ENCODE measurements around the gene CTSD. TPM values are rescaled to one million over a fixed set of nuclear protein-coding genes. Genes with fewer than 3 reads are reported as not detected.

Gene CTSD
- total and polyA plus RNA-seq, 2 experiments from 2014 or later, result 67.1 to 251 TPM

- H3K4me2 ChIP-seq, result no peak overlapping the region
- H3K9me2 ChIP-seq (ENCODE audit: insufficient read depth), result peaks cover 6% of the 10 kb centered on the region; the same call in 1 of the 2 replicates
- no peak overlapping the region for H3K27ac ChIP-seq (ENCODE audit: low read depth)
- DNase-seq (ENCODE audit: low spot score), result no peak
- H4K20me1 ChIP-seq (replicated peaks; ENCODE audit: insufficient read depth), result no peaks in the 10 kb centered on the region
- Mint-ChIP-seq H3K27me3 (ENCODE audit: insufficient read depth, low read depth, poor library complexity) (peaks cover 17% of the 10 kb centered on the region), H3K27ac (no peak overlapping the region), H3K4me1 (no peaks in the 10 kb centered on the region; the same call in 2 of the 3 replicates), H3K9me3 (peaks cover 5% of the 10 kb centered on the region; the same call in 2 of the 3 replicates), H3K36me3 (ENCODE audit: low read depth) (no peaks in the 10 kb centered on the region), H3K4me3 (no peak overlapping the region)
- H3F3A ChIP-seq (replicated peaks; ENCODE audit: low read depth), result no peaks in the 10 kb centered on the region
- no peaks in the 10 kb centered on the region for H3K4me1 ChIP-seq (ENCODE audit: insufficient read depth)
- H3K4me3 ChIP-seq, result no peak overlapping the region
- H2AFZ ChIP-seq, result no peak overlapping the region
- no peak for ATAC-seq
- no peaks in the 10 kb centered on the region; the same call in 1 of the 2 replicates for H3K27me3 ChIP-seq (ENCODE audit: insufficient read depth)
- TF ChIP-seq EZH2 (IDR thresholded peaks at IDR 0.05; ENCODE audit: low read depth, unreplicated experiment) (no peak), CREB1 (CRISPR knock-in tag; IDR thresholded peaks at IDR 0.05; ENCODE audit: low read depth) (no peak), STAT1 (IDR thresholded peaks at IDR 0.05; ENCODE audit: unreplicated experiment) (no peak), ZNF331 (CRISPR knock-in tag; IDR thresholded peaks at IDR 0.05; ENCODE audit: low read depth) (no peak)
- TF ChIP-seq, protein P1, sequence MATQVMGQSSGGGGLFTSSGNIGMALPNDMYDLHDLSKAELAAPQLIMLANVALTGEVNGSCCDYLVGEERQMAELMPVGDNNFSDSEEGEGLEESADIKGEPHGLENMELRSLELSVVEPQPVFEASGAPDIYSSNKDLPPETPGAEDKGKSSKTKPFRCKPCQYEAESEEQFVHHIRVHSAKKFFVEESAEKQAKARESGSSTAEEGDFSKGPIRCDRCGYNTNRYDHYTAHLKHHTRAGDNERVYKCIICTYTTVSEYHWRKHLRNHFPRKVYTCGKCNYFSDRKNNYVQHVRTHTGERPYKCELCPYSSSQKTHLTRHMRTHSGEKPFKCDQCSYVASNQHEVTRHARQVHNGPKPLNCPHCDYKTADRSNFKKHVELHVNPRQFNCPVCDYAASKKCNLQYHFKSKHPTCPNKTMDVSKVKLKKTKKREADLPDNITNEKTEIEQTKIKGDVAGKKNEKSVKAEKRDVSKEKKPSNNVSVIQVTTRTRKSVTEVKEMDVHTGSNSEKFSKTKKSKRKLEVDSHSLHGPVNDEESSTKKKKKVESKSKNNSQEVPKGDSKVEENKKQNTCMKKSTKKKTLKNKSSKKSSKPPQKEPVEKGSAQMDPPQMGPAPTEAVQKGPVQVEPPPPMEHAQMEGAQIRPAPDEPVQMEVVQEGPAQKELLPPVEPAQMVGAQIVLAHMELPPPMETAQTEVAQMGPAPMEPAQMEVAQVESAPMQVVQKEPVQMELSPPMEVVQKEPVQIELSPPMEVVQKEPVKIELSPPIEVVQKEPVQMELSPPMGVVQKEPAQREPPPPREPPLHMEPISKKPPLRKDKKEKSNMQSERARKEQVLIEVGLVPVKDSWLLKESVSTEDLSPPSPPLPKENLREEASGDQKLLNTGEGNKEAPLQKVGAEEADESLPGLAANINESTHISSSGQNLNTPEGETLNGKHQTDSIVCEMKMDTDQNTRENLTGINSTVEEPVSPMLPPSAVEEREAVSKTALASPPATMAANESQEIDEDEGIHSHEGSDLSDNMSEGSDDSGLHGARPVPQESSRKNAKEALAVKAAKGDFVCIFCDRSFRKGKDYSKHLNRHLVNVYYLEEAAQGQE (IDR thresholded peaks at IDR 0.05; ENCODE audit: unreplicated experiment), result no peak
- TF ChIP-seq, protein P2, sequence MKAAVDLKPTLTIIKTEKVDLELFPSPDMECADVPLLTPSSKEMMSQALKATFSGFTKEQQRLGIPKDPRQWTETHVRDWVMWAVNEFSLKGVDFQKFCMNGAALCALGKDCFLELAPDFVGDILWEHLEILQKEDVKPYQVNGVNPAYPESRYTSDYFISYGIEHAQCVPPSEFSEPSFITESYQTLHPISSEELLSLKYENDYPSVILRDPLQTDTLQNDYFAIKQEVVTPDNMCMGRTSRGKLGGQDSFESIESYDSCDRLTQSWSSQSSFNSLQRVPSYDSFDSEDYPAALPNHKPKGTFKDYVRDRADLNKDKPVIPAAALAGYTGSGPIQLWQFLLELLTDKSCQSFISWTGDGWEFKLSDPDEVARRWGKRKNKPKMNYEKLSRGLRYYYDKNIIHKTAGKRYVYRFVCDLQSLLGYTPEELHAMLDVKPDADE (IDR thresholded peaks at IDR 0.05), result no peak
- H3K79me2 ChIP-seq (replicated peaks; ENCODE audit: insufficient read depth), result no peaks in the 10 kb centered on the region
- no peaks in the 10 kb centered on the region for H3K36me3 ChIP-seq (ENCODE audit: insufficient read depth)
These were observed 24.2 kb downstream of the CTSD start for GRCh38 chr11:1739576-1739975.

- Mint-ChIP-seq H3K27me3 (ENCODE audit: insufficient read depth, low read depth, poor library complexity) (peaks cover 19% of the 10 kb centered on the region), H3K4me1 (no peaks in the 10 kb centered on the region; the same call in 2 of the 3 replicates), H3K9me3 (peaks cover 5% of the 10 kb centered on the region; the same call in 2 of the 3 replicates), H3K4me3 (no peak overlapping the region), H3K27ac (no peak overlapping the region), H3K36me3 (ENCODE audit: low read depth) (no peaks in the 10 kb centered on the region)
- Histone ChIP-seq H3F3A (replicated peaks; ENCODE audit: low read depth) (no peaks in the 10 kb centered on the region), H3K79me2 (replicated peaks; ENCODE audit: insufficient read depth) (no peaks in the 10 kb centered on the region), H3K27me3 (ENCODE audit: insufficient read depth) (no peaks in the 10 kb centered on the region; the same call in 1 of the 2 replicates), H2AFZ (no peak overlapping the region), H3K27ac (ENCODE audit: low read depth) (no peak overlapping the region), H3K9me2 (ENCODE audit: insufficient read depth) (peaks cover 6% of the 10 kb centered on the region; the same call in 1 of the 2 replicates), H4K20me1 (replicated peaks; ENCODE audit: insufficient read depth) (no peaks in the 10 kb centered on the region), H3K36me3 (ENCODE audit: insufficient read depth) (no peaks in the 10 kb centered on the region), H3K4me1 (ENCODE audit: insufficient read depth) (no peaks in the 10 kb centered on the region), H3K4me2 (no peak overlapping the region), H3K4me3 (no peak overlapping the region)
- DNase-seq (ENCODE audit: low spot score), result no peak
- ATAC-seq, result no peak
- TF ChIP-seq ZNF331 (CRISPR knock-in tag; IDR thresholded peaks at IDR 0.05; ENCODE audit: low read depth) (no peak), CREB1 (CRISPR knock-in tag; IDR thresholded peaks at IDR 0.05; ENCODE audit: low read depth) (no peak), STAT1 (IDR thresholded peaks at IDR 0.05; ENCODE audit: unreplicated experiment) (no peak), ZNF114 (CRISPR knock-in tag; IDR thresholded peaks at IDR 0.05) (no peak), JUNB (IDR thresholded peaks at IDR 0.05; ENCODE audit: unreplicated experiment) (no peak)
- TF ChIP-seq, protein P3, sequence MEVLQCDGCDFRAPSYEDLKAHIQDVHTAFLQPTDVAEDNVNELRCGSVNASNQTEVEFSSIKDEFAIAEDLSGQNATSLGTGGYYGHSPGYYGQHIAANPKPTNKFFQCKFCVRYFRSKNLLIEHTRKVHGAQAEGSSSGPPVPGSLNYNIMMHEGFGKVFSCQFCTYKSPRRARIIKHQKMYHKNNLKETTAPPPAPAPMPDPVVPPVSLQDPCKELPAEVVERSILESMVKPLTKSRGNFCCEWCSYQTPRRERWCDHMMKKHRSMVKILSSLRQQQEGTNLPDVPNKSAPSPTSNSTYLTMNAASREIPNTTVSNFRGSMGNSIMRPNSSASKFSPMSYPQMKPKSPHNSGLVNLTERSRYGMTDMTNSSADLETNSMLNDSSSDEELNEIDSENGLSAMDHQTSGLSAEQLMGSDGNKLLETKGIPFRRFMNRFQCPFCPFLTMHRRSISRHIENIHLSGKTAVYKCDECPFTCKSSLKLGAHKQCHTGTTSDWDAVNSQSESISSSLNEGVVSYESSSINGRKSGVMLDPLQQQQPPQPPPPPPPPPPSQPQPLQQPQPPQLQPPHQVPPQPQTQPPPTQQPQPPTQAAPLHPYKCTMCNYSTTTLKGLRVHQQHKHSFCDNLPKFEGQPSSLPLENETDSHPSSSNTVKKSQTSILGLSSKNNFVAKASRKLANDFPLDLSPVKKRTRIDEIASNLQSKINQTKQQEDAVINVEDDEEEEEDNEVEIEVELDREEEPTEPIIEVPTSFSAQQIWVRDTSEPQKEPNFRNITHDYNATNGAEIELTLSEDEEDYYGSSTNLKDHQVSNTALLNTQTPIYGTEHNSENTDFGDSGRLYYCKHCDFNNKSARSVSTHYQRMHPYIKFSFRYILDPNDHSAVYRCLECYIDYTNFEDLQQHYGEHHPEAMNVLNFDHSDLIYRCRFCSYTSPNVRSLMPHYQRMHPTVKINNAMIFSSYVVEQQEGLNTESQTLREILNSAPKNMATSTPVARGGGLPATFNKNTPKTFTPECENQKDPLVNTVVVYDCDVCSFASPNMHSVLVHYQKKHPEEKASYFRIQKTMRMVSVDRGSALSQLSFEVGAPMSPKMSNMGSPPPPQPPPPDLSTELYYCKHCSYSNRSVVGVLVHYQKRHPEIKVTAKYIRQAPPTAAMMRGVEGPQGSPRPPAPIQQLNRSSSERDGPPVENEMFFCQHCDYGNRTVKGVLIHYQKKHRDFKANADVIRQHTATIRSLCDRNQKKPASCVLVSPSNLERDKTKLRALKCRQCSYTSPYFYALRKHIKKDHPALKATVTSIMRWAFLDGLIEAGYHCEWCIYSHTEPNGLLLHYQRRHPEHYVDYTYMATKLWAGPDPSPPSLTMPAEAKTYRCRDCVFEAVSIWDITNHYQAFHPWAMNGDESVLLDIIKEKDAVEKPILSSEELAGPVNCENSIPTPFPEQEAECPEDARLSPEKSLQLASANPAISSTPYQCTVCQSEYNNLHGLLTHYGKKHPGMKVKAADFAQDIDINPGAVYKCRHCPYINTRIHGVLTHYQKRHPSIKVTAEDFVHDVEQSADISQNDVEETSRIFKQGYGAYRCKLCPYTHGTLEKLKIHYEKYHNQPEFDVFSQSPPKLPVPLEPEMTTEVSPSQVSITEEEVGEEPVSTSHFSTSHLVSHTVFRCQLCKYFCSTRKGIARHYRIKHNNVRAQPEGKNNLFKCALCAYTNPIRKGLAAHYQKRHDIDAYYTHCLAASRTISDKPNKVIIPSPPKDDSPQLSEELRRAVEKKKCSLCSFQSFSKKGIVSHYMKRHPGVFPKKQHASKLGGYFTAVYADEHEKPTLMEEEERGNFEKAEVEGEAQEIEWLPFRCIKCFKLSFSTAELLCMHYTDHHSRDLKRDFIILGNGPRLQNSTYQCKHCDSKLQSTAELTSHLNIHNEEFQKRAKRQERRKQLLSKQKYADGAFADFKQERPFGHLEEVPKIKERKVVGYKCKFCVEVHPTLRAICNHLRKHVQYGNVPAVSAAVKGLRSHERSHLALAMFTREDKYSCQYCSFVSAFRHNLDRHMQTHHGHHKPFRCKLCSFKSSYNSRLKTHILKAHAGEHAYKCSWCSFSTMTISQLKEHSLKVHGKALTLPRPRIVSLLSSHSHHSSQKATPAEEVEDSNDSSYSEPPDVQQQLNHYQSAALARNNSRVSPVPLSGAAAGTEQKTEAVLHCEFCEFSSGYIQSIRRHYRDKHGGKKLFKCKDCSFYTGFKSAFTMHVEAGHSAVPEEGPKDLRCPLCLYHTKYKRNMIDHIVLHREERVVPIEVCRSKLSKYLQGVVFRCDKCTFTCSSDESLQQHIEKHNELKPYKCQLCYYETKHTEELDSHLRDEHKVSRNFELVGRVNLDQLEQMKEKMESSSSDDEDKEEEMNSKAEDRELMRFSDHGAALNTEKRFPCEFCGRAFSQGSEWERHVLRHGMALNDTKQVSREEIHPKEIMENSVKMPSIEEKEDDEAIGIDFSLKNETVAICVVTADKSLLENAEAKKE (CRISPR knock-in tag; IDR thresholded peaks at IDR 0.05), result no peak
- TF ChIP-seq, protein P2 (IDR thresholded peaks at IDR 0.05), result no peak
These were observed 25.3 kb downstream of the CTSD start for GRCh38 chr11:1738380-1738779.

All from GM23338 (cell line).